HepG2 (cell line): Measurements from ENCODE around the gene PCSK6. TPM values are rescaled to one million over a fixed set of nuclear protein-coding genes. Genes with fewer than 3 reads are reported as not detected.

Source experiments
- HNRNPH1 ChIP-seq: fragments of 200-400 bp; formaldehyde crosslinking; optimal IDR thresholded peaks from 2 replicates; pipeline ENCODE3; 2017; ENCODE audit warnings: mild to moderate bottlenecking, low read depth, low read length
- SYNCRIP ChIP-seq: fragments of 200-400 bp; formaldehyde crosslinking; IDR thresholded peaks from 2 replicates; pipeline ENCODE4 v1.6.1; 2018; ENCODE audit warnings: mild to moderate bottlenecking, low read depth, low read length; ENCODE audit not compliant: insufficient read depth
- TEAD3 ChIP-seq: optimal IDR thresholded peaks from 2 replicates; pipeline ENCODE3; 2016; ENCODE audit warnings: borderline replicate concordance
- THAP11 ChIP-seq: IDR thresholded peaks from 2 replicates; pipeline ENCODE4 v1.6.1; 2016; ENCODE audit warnings: missing biosample characterization, missing genetic modification reagents
- ZFP90 ChIP-seq: sonication (generic); formaldehyde crosslinking; IDR thresholded peaks from 2 replicates; pipeline ENCODE4 v1.8.0; 2022; ENCODE audit warnings: missing genetic modification reagents, mild to moderate bottlenecking, inconsistent platforms, borderline replicate concordance
- ZNF230 ChIP-seq: sonication (generic); formaldehyde crosslinking; IDR thresholded peaks from 2 replicates; pipeline ENCODE4 v1.4.0; 2020; ENCODE audit warnings: mild to moderate bottlenecking, missing genetic modification reagents
- ZNF44 ChIP-seq: sonication (generic); formaldehyde crosslinking; IDR thresholded peaks from 2 replicates; pipeline ENCODE4 v1.5.1; 2020; ENCODE audit warnings: mild to moderate bottlenecking, missing genetic modification reagents
- polyA plus RNA-seq, 8 experiments: library from polyadenylated mRNA; depleted of rRNA in 3 of 8; stranded (reverse) in 7 of 8; unstranded in 1 of 8; fragments of >200 nt; fragmentation: Illumina TruSeq in 4 of 8; extraction: Trizol in 4 of 8; gene quantifications; 2 replicates each; pipeline versions ENCODE4 v1.2.1 to v1.2.3, GENCODE V29; 2011 to 2016; ENCODE audit warnings: low read depth in 4 of 8, missing spikeins in 1 of 8, mixed read lengths in 1 of 8; ENCODE audit not compliant: insufficient read depth in 1 of 8
- total RNA-seq, 5 experiments: library from RNA; depleted of rRNA; stranded (reverse); fragments of >200 nt; fragmentation: Illumina TruSeq; extraction: Trizol; gene quantifications; 2 replicates each; pipeline ENCODE4 v1.2.3, GENCODE V29; 2016; ENCODE audit warnings: low read depth in 1 of 5
- TF ChIP-seq, protein P1 (sequence below): conservative IDR thresholded peaks from 2 replicates; pipeline ENCODE4 v1.6.1; 2018; ENCODE audit warnings: missing genetic modification reagents
- TF ChIP-seq, protein P2 (sequence below): sonication (generic); formaldehyde crosslinking; IDR thresholded peaks from 2 replicates; pipeline ENCODE4 v1.4.0; 2020; ENCODE audit warnings: mild to moderate bottlenecking, missing genetic modification reagents
- TF ChIP-seq, protein P3 (sequence below): sonication (generic); formaldehyde crosslinking; IDR thresholded peaks from 2 replicates; pipeline ENCODE4 v1.9.0; 2021; ENCODE audit warnings: missing genetic modification reagents, borderline replicate concordance
- TF ChIP-seq, protein P4 (sequence below): sonication (generic); formaldehyde crosslinking; IDR thresholded peaks from 2 replicates; pipeline ENCODE4 v1.5.0; 2020; ENCODE audit warnings: mild to moderate bottlenecking, low read depth, missing genetic modification reagents, borderline replicate concordance
- TF ChIP-seq, protein P5 (sequence below): sonication (generic); formaldehyde crosslinking; IDR thresholded peaks from 2 replicates; pipeline ENCODE4 v1.9.0; 2021; ENCODE audit warnings: mild to moderate bottlenecking, missing genetic modification reagents
- TF ChIP-seq, protein P6 (sequence below): fragments of 450-650 bp; IDR thresholded peaks from 2 replicates; pipeline ENCODE4 v1.6.1; 2017; ENCODE audit warnings: mild to moderate bottlenecking

The PCSK6 gene
- total and polyA plus RNA-seq, 2 of the 13 experiments (the other 11 are each of a cell fraction or from before 2014, with no cell fraction given): 56.5 to 155 TPM

DNA sequence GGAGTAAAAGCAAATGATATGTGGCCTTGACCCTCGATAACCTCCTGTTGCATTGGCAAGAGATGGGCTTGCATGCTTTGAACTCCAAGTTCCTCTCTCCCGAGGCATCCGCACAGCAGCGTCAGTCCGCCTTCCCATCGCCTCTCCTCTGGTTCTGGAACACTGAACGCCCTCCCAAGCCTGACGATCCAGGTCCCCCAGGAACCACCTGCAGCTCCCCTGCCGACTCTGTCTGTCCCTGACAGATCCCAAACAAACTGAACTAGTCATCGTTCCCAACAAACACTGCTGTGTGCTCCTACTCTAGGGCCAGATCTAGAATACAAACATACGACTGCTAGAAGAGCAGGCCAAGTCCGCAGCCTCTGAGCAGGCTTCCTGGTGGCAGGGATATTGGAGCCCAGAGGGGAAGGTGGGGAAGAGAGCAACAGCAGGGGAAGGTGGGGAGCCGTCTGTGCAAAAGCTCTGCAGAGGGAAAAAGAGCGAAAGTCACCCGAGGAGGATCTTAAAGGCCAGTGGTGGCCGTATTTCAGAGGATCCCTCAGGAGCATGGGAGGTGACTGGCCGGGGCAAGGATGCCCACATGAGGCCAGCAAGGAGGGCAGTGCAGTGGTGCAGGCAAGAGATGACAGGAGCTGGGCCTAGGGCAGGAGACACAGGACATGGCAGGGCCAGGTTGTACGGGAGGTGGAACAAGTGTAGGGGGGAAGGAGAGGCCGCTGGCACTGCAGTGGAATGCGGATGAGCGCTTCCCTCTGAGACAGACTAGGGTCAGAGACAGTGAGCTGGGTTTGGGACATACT is 50.8 kb downstream of the PCSK6 start (continued):
- TF ChIP-seq, protein P1, sequence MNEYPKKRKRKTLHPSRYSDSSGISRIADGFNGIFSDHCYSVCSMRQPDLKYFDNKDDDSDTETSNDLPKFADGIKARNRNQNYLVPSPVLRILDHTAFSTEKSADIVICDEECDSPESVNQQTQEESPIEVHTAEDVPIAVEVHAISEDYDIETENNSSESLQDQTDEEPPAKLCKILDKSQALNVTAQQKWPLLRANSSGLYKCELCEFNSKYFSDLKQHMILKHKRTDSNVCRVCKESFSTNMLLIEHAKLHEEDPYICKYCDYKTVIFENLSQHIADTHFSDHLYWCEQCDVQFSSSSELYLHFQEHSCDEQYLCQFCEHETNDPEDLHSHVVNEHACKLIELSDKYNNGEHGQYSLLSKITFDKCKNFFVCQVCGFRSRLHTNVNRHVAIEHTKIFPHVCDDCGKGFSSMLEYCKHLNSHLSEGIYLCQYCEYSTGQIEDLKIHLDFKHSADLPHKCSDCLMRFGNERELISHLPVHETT (CRISPR knock-in tag): no peak
- TF ChIP-seq ZNF230 (no peak), HNRNPH1 (no peak), ZFP90 (CRISPR knock-in tag) (no peak), ZNF44 (CRISPR knock-in tag) (no peak), THAP11 (peak; percentile 38; the same call in 1 of the 2 replicates), TEAD3 (CRISPR knock-in tag) (peak; percentile 77), SYNCRIP (no peak)
- TF ChIP-seq, protein P2, sequence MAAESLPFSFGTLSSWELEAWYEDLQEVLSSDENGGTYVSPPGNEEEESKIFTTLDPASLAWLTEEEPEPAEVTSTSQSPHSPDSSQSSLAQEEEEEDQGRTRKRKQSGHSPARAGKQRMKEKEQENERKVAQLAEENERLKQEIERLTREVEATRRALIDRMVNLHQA (CRISPR knock-in tag): no peak
- TF ChIP-seq, protein P3, sequence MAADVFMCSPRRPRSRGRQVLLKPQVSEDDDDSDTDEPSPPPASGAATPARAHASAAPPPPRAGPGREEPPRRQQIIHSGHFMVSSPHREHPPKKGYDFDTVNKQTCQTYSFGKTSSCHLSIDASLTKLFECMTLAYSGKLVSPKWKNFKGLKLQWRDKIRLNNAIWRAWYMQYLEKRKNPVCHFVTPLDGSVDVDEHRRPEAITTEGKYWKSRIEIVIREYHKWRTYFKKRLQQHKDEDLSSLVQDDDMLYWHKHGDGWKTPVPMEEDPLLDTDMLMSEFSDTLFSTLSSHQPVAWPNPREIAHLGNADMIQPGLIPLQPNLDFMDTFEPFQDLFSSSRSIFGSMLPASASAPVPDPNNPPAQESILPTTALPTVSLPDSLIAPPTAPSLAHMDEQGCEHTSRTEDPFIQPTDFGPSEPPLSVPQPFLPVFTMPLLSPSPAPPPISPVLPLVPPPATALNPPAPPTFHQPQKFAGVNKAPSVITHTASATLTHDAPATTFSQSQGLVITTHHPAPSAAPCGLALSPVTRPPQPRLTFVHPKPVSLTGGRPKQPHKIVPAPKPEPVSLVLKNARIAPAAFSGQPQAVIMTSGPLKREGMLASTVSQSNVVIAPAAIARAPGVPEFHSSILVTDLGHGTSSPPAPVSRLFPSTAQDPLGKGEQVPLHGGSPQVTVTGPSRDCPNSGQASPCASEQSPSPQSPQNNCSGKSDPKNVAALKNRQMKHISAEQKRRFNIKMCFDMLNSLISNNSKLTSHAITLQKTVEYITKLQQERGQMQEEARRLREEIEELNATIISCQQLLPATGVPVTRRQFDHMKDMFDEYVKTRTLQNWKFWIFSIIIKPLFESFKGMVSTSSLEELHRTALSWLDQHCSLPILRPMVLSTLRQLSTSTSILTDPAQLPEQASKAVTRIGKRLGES (CRISPR knock-in tag): no peak
- TF ChIP-seq, protein P4, sequence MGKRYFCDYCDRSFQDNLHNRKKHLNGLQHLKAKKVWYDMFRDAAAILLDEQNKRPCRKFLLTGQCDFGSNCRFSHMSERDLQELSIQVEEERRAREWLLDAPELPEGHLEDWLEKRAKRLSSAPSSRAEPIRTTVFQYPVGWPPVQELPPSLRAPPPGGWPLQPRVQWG (CRISPR knock-in tag): no peak
- TF ChIP-seq, protein P5, sequence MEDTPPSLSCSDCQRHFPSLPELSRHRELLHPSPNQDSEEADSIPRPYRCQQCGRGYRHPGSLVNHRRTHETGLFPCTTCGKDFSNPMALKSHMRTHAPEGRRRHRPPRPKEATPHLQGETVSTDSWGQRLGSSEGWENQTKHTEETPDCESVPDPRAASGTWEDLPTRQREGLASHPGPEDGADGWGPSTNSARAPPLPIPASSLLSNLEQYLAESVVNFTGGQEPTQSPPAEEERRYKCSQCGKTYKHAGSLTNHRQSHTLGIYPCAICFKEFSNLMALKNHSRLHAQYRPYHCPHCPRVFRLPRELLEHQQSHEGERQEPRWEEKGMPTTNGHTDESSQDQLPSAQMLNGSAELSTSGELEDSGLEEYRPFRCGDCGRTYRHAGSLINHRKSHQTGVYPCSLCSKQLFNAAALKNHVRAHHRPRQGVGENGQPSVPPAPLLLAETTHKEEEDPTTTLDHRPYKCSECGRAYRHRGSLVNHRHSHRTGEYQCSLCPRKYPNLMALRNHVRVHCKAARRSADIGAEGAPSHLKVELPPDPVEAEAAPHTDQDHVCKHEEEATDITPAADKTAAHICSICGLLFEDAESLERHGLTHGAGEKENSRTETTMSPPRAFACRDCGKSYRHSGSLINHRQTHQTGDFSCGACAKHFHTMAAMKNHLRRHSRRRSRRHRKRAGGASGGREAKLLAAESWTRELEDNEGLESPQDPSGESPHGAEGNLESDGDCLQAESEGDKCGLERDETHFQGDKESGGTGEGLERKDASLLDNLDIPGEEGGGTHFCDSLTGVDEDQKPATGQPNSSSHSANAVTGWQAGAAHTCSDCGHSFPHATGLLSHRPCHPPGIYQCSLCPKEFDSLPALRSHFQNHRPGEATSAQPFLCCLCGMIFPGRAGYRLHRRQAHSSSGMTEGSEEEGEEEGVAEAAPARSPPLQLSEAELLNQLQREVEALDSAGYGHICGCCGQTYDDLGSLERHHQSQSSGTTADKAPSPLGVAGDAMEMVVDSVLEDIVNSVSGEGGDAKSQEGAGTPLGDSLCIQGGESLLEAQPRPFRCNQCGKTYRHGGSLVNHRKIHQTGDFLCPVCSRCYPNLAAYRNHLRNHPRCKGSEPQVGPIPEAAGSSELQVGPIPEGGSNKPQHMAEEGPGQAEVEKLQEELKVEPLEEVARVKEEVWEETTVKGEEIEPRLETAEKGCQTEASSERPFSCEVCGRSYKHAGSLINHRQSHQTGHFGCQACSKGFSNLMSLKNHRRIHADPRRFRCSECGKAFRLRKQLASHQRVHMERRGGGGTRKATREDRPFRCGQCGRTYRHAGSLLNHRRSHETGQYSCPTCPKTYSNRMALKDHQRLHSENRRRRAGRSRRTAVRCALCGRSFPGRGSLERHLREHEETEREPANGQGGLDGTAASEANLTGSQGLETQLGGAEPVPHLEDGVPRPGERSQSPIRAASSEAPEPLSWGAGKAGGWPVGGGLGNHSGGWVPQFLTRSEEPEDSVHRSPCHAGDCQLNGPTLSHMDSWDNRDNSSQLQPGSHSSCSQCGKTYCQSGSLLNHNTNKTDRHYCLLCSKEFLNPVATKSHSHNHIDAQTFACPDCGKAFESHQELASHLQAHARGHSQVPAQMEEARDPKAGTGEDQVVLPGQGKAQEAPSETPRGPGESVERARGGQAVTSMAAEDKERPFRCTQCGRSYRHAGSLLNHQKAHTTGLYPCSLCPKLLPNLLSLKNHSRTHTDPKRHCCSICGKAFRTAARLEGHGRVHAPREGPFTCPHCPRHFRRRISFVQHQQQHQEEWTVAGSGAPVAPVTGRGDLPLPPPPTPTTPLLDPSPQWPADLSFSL (CRISPR knock-in tag): no peak
- TF ChIP-seq, protein P6, sequence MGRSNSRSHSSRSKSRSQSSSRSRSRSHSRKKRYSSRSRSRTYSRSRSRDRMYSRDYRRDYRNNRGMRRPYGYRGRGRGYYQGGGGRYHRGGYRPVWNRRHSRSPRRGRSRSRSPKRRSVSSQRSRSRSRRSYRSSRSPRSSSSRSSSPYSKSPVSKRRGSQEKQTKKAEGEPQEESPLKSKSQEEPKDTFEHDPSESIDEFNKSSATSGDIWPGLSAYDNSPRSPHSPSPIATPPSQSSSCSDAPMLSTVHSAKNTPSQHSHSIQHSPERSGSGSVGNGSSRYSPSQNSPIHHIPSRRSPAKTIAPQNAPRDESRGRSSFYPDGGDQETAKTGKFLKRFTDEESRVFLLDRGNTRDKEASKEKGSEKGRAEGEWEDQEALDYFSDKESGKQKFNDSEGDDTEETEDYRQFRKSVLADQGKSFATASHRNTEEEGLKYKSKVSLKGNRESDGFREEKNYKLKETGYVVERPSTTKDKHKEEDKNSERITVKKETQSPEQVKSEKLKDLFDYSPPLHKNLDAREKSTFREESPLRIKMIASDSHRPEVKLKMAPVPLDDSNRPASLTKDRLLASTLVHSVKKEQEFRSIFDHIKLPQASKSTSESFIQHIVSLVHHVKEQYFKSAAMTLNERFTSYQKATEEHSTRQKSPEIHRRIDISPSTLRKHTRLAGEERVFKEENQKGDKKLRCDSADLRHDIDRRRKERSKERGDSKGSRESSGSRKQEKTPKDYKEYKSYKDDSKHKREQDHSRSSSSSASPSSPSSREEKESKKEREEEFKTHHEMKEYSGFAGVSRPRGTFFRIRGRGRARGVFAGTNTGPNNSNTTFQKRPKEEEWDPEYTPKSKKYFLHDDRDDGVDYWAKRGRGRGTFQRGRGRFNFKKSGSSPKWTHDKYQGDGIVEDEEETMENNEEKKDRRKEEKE: no peak
